ENCODE results near the gene SANBR.

GRCh38 chr2:61017556-61018317 lies 47.9 kb upstream of the SANBR start, which contains the start of the genes PEX13 and PUS10:
- TF ChIP-seq TOE1 (CRISPR knock-in tag; IDR thresholded peaks at IDR 0.05) (peak; percentile 95), ZFYVE20 (CRISPR knock-in tag; IDR thresholded peaks at IDR 0.05; ENCODE audit: borderline replicate concordance, low read depth) (no peak), IRF1 (CRISPR knock-in tag; IDR thresholded peaks at IDR 0.05; ENCODE audit: low read depth) (peak; percentile 14; the same call in 1 of the 2 replicates), GMEB1 (CRISPR knock-in tag; IDR thresholded peaks at IDR 0.05; ENCODE audit: borderline replicate concordance) (peak; percentile 95), ZBTB26 (CRISPR knock-in tag; IDR thresholded peaks at IDR 0.05; ENCODE audit: borderline replicate concordance) (no peak; the same call in 1 of the 2 replicates), ZKSCAN1 (IDR thresholded peaks at IDR 0.05; ENCODE audit: low read length) (no peak; the same call in 1 of the 2 replicates), BHLHE40 (IDR thresholded peaks at IDR 0.05; ENCODE audit: low read length) (peak; percentile 28; the same call in 1 of the 2 replicates)
